ENCODE results near the gene SLC38A8.

- TF ChIP-seq CTCF (IDR thresholded peaks at IDR 0.05) = no peak
- TF ChIP-seq POLR2A (IDR thresholded peaks at IDR 0.05) = no peak
- no peak for TF ChIP-seq EP300 (IDR thresholded peaks at IDR 0.05)
Observed at GRCh38 chr16:84004442-84004841, 38.2 kb downstream of the SLC38A8 start.
